ENCODE results near the gene TRHDE. TPM values are rescaled to one million over a fixed set of nuclear protein-coding genes. Genes with fewer than 3 reads are reported as not detected.

TRHDE gene
- total RNA-seq, 4 donors from 2014 or later, result 0.05 to 0.81 (median 0.40) TPM

GRCh38 chr12:72605975-72606374 lies 333.8 kb downstream of the TRHDE start:
- TF ChIP-seq, protein P1, sequence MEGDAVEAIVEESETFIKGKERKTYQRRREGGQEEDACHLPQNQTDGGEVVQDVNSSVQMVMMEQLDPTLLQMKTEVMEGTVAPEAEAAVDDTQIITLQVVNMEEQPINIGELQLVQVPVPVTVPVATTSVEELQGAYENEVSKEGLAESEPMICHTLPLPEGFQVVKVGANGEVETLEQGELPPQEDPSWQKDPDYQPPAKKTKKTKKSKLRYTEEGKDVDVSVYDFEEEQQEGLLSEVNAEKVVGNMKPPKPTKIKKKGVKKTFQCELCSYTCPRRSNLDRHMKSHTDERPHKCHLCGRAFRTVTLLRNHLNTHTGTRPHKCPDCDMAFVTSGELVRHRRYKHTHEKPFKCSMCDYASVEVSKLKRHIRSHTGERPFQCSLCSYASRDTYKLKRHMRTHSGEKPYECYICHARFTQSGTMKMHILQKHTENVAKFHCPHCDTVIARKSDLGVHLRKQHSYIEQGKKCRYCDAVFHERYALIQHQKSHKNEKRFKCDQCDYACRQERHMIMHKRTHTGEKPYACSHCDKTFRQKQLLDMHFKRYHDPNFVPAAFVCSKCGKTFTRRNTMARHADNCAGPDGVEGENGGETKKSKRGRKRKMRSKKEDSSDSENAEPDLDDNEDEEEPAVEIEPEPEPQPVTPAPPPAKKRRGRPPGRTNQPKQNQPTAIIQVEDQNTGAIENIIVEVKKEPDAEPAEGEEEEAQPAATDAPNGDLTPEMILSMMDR (IDR thresholded peaks at IDR 0.05), result no peak
- TF ChIP-seq POLR2A (IDR thresholded peaks at IDR 0.05), result no peak
- no peaks in the 10 kb centered on the region for H3K9me3 ChIP-seq
- no peak overlapping the region for H3K4me3 ChIP-seq (replicated peaks in 1 of 3)
- H3K36me3 ChIP-seq, result no peaks in the 10 kb centered on the region
- 76 to 77% methylated on average over 2 of the region's 2 CpGs for WGBS, 2 donors
- no peaks in the 10 kb centered on the region for H3K27me3 ChIP-seq
- intact Hi-C loops (cut with DNase I), result no loop called here
- H3K27ac ChIP-seq, result no peak overlapping the region
- DNase-seq, result no peak
- H3K4me1 ChIP-seq, result no peaks in the 10 kb centered on the region

GRCh38 chr12:72610342-72610741 lies 338.2 kb downstream of the TRHDE start:
- Histone ChIP-seq H3K9me3 (no peaks in the 10 kb centered on the region), H3K4me3 (replicated peaks in 1 of 3) (no peak overlapping the region), H3K27me3 (no peaks in the 10 kb centered on the region), H3K4me1 (no peaks in the 10 kb centered on the region), H3K36me3 (no peaks in the 10 kb centered on the region), H3K27ac (no peak overlapping the region)
- intact Hi-C loops (cut with DNase I), result no loop called here
- TF ChIP-seq, protein P1 (IDR thresholded peaks at IDR 0.05), result no peak
- TF ChIP-seq POLR2A (IDR thresholded peaks at IDR 0.05), result no peak
- no peak for DNase-seq
- WGBS, 2 donors, result 56 to 60% methylated on average over 10 of the region's 10 CpGs

GRCh38 chr12:72610854-72611358 lies 338.7 kb downstream of the TRHDE start:
- TF ChIP-seq, protein P1 (IDR thresholded peaks at IDR 0.05), result no peak
- TF ChIP-seq POLR2A (IDR thresholded peaks at IDR 0.05), result no peak
- Histone ChIP-seq H3K9me3 (no peaks in the 10 kb centered on the region), H3K4me3 (replicated peaks in 1 of 3) (no peak overlapping the region), H3K27ac (no peak overlapping the region), H3K4me1 (no peaks in the 10 kb centered on the region), H3K27me3 (no peaks in the 10 kb centered on the region), H3K36me3 (no peaks in the 10 kb centered on the region)
- intact Hi-C loops (cut with DNase I), result no loop called here
- 43 to 72% methylated on average over 1 of the region's 1 CpG for WGBS, 2 donors
- DNase-seq, result no peak

- intact Hi-C loops (cut with DNase I), result no loop called here
- Histone ChIP-seq H3K27me3 (no peaks in the 10 kb centered on the region), H3K27ac (no peak overlapping the region), H3K4me3 (replicated peaks in 1 of 3) (no peak overlapping the region), H3K4me1 (no peaks in the 10 kb centered on the region), H3K9me3 (no peaks in the 10 kb centered on the region), H3K36me3 (no peaks in the 10 kb centered on the region)
- TF ChIP-seq POLR2A (IDR thresholded peaks at IDR 0.05), result no peak
- TF ChIP-seq, protein P1 (IDR thresholded peaks at IDR 0.05), result no peak
- WGBS, 2 donors, result 67 to 76% methylated on average over 2 of the region's 2 CpGs
- DNase-seq, result no peak
Measured at GRCh38 chr12:72612171-72612570, 340.0 kb downstream of the TRHDE start.

DNA sequence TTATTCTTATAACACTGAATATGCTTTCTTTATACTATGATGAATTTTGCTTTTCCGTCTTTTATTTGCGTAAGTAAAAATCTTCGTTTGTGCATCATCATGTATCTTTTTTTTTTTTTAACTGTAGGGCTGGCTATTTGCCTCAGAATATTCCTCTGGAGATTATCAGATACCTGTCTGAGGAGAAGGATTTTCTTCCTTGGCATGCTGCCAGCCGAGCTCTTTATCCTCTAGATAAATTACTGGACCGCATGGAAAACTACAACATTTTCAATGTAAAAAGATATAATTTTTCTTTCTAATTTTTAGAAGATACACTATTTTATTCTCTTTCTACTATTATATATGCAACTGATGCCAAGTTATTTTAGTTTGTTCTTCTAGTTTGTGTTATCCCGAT lies 346.6 kb downstream of the TRHDE start:
- Histone ChIP-seq H3K27ac (no peak overlapping the region), H3K27me3 (no peaks in the 10 kb centered on the region), H3K9me3 (no peaks in the 10 kb centered on the region), H3K36me3 (no peaks in the 10 kb centered on the region), H3K4me1 (no peaks in the 10 kb centered on the region), H3K4me3 (replicated peaks in 1 of 3) (no peak overlapping the region)
- WGBS, 2 donors, result 78 to 80% methylated on average over 6 of the region's 6 CpGs
- no peak for DNase-seq
- intact Hi-C loops (cut with DNase I), result no loop called here
- no peak for TF ChIP-seq POLR2A (IDR thresholded peaks at IDR 0.05)
- TF ChIP-seq, protein P1 (IDR thresholded peaks at IDR 0.05), result no peak
